Measurements from ENCODE around the gene DNAJC7.

- TF ChIP-seq REST (IDR thresholded peaks at IDR 0.05; ENCODE audit: insufficient read depth in 1 of 2, low read depth in 2 of 2, low read length in 2 of 2), result no peak
- no peak for TF ChIP-seq POLR2AphosphoS5 (IDR thresholded peaks at IDR 0.05; ENCODE audit: low read depth, low read length)
- no peak for TF ChIP-seq SIN3A (IDR thresholded peaks at IDR 0.05; ENCODE audit: borderline replicate concordance, insufficient read depth, low read length)
- no peak for TF ChIP-seq FOXP2 (optimal IDR thresholded peaks at IDR 0.05; ENCODE audit: borderline replicate concordance, extremely low read depth, extremely low read length, insufficient read depth)
Observed at GRCh38 chr17:41956522-41956921, 60.7 kb downstream of the DNAJC7 start.

Measured in PFSK-1 (cell line).